ENCODE results near the gene ADAMTSL4. TPM values are rescaled to one million over a fixed set of nuclear protein-coding genes. Genes with fewer than 3 reads are reported as not detected.
A peak's percentile ranks its signal among the peaks of the same experiment; 100 is the strongest.

Gene ADAMTSL4
- total and polyA plus RNA-seq, 2 of the 8 experiments (the other 6 are each of a cell fraction or from before 2014, with no cell fraction given): 4.2 to 5.4 TPM

DNA sequence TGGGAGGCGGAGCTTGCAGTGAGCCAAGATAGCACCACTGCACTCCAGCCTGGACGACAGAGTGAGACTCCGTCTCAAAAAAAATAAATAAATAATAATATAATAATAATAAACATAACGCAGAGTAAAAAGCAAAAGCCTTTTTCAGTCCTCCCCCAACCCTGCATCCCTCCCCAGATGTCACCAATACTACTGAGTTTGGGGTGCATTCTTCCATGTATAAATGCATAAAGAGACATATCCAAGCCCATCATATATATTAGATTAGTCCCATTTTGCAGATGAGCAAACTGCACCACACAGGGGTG is 930 bp upstream of the ADAMTSL4 start:
- no peak overlapping the region for H2BK12ac ChIP-seq (ENCODE audit: low read depth, low read length)
- POLR2A ChIA-PET (ENCODE audit: partially characterized antibody): interaction anchor here (0.6 to 43.7 kb wide), 8 partner anchors 13 to 707 kb away, joined by 3 to 1380 read pairs (median 24); partner anchors contain the start of genes ENSA, FALEC and MCL1

More for the DNA sequence above, 930 bp upstream of the ADAMTSL4 start:
- Histone ChIP-seq H3K14ac (ENCODE audit: insufficient read length) (no peak overlapping the region), H3K18ac (ENCODE audit: extremely low read depth, low read length) (no peak overlapping the region), H2BK120ac (replicated peaks; ENCODE audit: low read depth, low read length) (peak overlapping the region; percentile 87), H3K27ac (ENCODE audit: low read depth, low read length) (no peak overlapping the region), H3K23ac (ENCODE audit: insufficient read length) (no peak overlapping the region), H3K79me2 (ENCODE audit: control insufficient read depth in 1 of 2, insufficient read depth in 2 of 2, low read length in 2 of 2) (no peaks in the 10 kb centered on the region), H2AFZ (ENCODE audit: low read length) (peak overlapping the region; percentile 95; the same call in 1 of the 2 replicates), H3K56ac (replicated peaks; ENCODE audit: insufficient read length, low read depth, low read length) (no peak overlapping the region), H3K4ac (replicated peaks; ENCODE audit: insufficient read length, low read depth, low read length) (peak overlapping the region; percentile 69), H2BK5ac (ENCODE audit: low read depth, low read length) (no peak overlapping the region), H3K4me3 (ENCODE audit: extremely low read depth in 1 of 4, insufficient read depth in 2 of 4, low read depth in 3 of 4, low read length in 4 of 4) (peak overlapping the region; percentile 51 to 65 (median 53); a peak in 7 of 8 replicates), H3K36me3 (ENCODE audit: control insufficient read depth in 2 of 4, insufficient read depth in 4 of 4, low read length in 3 of 4) (no peaks in the 10 kb centered on the region), H2AK5ac (ENCODE audit: low read depth, low read length) (no peak overlapping the region), H4K20me1 (replicated peaks in 1 of 2; ENCODE audit: control insufficient read depth in 1 of 2, insufficient read depth in 2 of 2, low read length in 2 of 2) (peaks cover 1 to 2% of the 10 kb centered on the region in 2 experiments), H3K79me1 (ENCODE audit: low read depth, low read length) (no peaks in the 10 kb centered on the region), H3K4me2 (ENCODE audit: insufficient read depth in 1 of 2, low read depth in 2 of 2, low read length in 2 of 2) (peak overlapping the region; percentile 96 to 97), H4K8ac (ENCODE audit: extremely low read depth, insufficient read depth, low read length) (no peak overlapping the region), H3K4me1 (replicated peaks in 1 of 4; ENCODE audit: control insufficient read depth in 3 of 4, insufficient read depth in 4 of 4, low read length in 3 of 4) (peaks cover 2 to 19% (median 11%) of the 10 kb centered on the region in 4 experiments), H4K5ac (ENCODE audit: insufficient read length, low read depth, low read length) (no peak overlapping the region), H2BK20ac (ENCODE audit: low read length) (no peak overlapping the region), H3K9me3 (ENCODE audit: insufficient read depth in 2 of 2, low read depth in 1 of 2, low read length in 1 of 2) (no peaks in the 10 kb centered on the region), H3K9ac (replicated peaks in 1 of 4; ENCODE audit: extremely low read depth in 1 of 4, low read depth in 3 of 4, low read length in 3 of 4) (peak overlapping the region in 1 of 4 experiments; percentile 35; a peak in 1 of 7 replicates), H2BK15ac (ENCODE audit: low read length) (no peak overlapping the region), H3K27me3 (replicated peaks in 1 of 4; ENCODE audit: control insufficient read depth in 3 of 4, extremely low read depth in 1 of 4, insufficient read depth in 3 of 4, low read length in 3 of 4) (peaks cover 0 to 19% (median 10%) of the 10 kb centered on the region in 4 experiments; a peak in 5 of 7 replicates), H3K23me2 (ENCODE audit: low read depth, low read length) (peaks cover 5% of the 10 kb centered on the region; the same call in 1 of the 2 replicates), H4K91ac (replicated peaks; ENCODE audit: insufficient read length, low read length) (no peak overlapping the region)
- no peak for FAIRE-seq
- no peak for DNase-seq (ENCODE audit: low read depth in 1 of 2, low spot score in 2 of 2)
- 84% methylated on average over 4 of the region's 4 CpGs; no CpG with 5 or more reads in 1 of the 2 experiments for WGBS, 2 experiments (ENCODE audit: extremely low coverage in 1 of 2, insufficient coverage in 1 of 2, insufficient read length in 1 of 2, insufficient replicate concordance in 2 of 2, low coverage in 1 of 2, low lambda C conversion rate in 2 of 2, missing lambda C conversion rate in 1 of 2)
- CTCF ChIA-PET (ENCODE audit: partially characterized antibody): interaction anchor here (0.6 to 6.3 kb wide), 8 partner anchors 9 to 74 kb away, joined by 3 to 65 read pairs (median 3); no protein-coding TSS in a partner anchor
- no peak for TF ChIP-seq RBBP5 (IDR thresholded peaks at IDR 0.05; ENCODE audit: borderline replicate concordance, low read depth, low read length)
